HFF-Myc (cell line): Measurements from ENCODE around the gene COX10.

ENCODE experiments used
- DNase-seq: peaks from one replicate; pipeline ENCODE4 v3.0.0-alpha.2; 2011; ENCODE audit warnings: low read depth; ENCODE audit errors: extremely low read depth
- H3K4me3 ChIP-seq: replicated peaks from 2 replicates; pipeline ENCODE4 v1.5.1; 2011; ENCODE audit warnings: low read depth, mild to moderate bottlenecking, control low read depth, low read length
- TF ChIP-seq, protein P1 (sequence below): IDR thresholded peaks from 2 replicates; pipeline ENCODE4 v1.5.1; 2012; ENCODE audit warnings: mild to moderate bottlenecking, low read depth, low read length, control low read depth; ENCODE audit errors: missing control alignments

The COX10 gene

DNA sequence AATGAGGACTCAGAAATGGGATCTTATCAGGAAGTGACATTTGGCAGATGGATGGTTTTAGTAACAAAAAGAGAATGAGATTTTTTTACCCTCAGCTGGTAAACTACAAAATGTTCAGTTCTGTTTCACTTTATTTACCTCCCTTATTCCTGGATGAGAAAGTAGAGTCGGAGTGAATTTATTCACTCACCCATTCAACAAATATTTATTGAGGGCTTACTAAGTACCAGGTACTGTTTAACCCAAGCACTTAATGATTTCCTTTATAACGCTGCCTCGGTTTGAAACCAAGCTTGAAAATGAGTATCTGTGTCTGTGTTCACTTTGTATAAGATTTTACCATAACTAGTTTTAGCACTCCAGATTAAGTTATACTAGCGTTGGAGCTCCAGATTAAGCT lies 129.3 kb downstream of the COX10 start:
- TF ChIP-seq, protein P1, sequence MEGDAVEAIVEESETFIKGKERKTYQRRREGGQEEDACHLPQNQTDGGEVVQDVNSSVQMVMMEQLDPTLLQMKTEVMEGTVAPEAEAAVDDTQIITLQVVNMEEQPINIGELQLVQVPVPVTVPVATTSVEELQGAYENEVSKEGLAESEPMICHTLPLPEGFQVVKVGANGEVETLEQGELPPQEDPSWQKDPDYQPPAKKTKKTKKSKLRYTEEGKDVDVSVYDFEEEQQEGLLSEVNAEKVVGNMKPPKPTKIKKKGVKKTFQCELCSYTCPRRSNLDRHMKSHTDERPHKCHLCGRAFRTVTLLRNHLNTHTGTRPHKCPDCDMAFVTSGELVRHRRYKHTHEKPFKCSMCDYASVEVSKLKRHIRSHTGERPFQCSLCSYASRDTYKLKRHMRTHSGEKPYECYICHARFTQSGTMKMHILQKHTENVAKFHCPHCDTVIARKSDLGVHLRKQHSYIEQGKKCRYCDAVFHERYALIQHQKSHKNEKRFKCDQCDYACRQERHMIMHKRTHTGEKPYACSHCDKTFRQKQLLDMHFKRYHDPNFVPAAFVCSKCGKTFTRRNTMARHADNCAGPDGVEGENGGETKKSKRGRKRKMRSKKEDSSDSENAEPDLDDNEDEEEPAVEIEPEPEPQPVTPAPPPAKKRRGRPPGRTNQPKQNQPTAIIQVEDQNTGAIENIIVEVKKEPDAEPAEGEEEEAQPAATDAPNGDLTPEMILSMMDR: no peak
- DNase-seq: no peak
- no peak overlapping the region for H3K4me3 ChIP-seq

DNA sequence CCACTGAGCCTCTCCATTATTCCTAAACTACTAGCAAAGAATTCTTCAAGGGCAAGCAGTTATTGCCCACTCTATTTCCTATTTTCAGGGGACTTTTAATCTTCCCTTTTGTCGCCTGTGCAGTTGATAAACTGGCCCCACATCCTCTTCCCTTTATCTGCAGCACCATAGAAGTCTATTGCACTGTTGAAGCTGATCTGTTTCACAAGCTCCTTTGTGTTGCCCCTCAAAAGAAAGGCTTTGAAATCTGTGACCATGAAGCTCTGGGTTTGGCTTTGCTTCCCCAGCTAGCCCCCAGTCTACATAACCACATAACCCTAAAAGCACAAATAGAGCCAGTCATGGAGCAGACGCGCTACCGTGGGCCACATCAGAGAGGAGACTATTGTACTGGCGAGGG lies 130.3 kb downstream of the COX10 start:
- DNase-seq: no peak
- TF ChIP-seq, protein P1: no peak
- H3K4me3 ChIP-seq: no peak overlapping the region

DNA sequence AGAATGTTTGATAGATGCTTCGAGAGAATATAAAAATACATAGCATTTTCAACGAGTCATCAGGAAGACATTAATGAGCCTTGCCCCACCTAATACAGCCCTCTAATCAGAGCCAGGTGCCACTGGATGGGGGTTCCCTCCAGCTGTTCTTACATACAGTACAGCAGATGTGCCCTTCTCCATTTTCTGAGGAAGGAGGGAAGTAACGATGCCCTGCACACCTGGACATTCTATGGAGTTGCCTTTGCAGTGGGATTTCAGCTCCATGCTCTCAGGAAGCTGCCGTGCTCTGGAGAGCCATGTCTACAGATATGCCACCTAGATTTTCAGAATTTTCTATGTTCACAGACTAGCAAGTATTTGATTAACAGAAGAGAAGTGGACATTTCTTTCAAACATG lies 131.1 kb downstream of the COX10 start:
- H3K4me3 ChIP-seq: no peak overlapping the region
- TF ChIP-seq, protein P1: no peak
- no peak for DNase-seq

DNA sequence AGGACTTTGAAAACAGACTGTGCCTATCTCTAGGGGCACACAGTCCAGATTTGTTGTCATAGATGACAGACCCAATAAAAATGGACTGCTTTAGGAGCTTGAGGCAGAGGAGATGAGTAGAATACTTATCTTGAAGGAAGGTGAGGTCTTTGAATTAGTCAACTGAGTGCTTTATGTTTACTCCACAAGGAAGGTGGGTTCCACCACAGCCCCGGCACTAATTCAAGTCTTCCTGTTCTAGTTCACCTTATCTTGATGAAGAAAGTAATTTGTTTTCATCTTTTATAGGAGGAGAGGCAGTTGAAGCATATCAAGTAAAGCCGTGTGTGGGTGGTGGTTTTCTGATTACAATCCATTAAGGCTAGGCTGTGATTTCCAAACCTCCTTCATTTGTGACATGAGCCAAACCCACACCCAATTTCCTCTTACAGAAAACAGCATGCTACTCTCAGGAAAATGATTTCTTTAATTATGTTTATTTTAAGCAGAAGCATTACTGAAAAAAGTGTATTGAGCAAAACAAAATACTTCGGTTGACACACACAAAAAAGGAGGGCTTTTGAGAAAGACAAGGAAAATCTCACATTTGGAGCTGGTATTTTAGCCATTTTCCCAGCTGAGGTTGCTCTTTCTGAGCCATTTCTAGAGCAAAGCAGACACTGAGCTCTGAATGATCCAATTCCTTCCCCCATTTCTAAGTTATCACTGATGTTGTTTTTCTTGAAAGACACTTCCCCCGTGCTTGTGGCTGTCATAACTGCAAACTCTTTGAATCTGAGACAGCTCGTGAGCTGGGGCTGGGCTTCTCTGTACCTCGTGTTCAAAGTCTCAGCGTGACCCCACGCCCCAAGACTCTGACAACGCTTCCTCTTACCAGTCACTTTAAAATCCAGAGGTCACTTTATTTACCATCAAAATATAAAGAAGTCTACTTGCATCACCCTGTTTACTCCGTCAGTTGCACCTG lies 132.0 kb downstream of the COX10 start:
- no peak overlapping the region for H3K4me3 ChIP-seq
- no peak for DNase-seq
- TF ChIP-seq, protein P1: no peak

DNA sequence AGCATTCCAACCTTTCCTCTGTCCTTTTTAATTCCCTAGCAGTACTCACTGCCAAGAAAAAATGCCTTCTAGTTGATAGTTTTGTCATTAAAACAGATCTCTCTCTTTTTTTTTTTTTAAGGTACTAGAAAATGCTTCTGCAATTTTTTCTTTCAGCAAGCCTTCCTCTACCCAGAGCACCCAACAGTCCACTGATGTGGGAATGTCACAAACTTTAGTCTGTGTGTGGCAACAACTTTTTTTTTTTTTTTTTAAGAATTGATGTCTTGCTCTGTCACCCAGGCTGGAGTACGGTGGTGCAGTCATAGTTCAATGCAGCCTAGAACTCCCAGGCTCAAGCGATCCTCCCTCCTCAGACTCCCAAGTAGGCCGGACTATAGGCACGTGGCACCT lies 132.7 kb downstream of the COX10 start:
- H3K4me3 ChIP-seq: no peak overlapping the region
- TF ChIP-seq, protein P1: no peak
- DNase-seq: no peak

DNA sequence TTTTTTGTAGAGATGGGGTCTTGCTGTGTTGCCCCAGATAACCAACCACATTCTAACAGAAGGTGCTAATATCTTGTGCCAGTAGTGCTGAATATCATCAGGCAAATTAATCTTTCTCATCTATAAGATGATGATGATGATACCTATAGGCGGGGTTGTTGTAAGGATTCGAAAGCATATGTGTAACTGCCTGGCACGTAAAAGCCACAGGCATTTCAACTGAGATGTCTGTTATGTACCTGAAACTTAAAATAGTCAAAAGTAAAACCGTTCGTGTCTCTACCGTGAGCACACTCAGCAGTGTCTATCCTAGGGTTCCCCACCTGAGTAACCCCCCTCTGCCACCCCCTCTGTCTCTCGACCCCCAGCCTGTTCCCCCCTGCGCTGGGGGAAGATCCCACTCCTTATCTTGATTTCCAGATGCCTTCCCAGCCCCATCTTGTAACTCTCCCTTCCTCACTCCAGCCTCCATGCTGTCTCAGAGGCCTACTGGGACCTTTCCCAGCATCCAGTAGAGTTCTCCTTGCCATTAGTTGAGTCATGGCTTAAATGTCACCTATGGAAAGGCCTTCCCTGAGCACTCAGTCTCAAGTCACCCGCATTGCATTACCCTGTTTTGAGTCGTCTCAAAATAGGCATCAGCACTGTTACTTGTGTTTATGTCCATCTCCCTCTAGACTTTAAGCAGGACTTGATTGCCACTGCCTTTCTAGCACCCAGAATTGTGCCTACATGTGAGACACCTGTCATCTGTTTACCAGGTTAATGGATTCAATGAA lies 133.3 kb downstream of the COX10 start:
- TF ChIP-seq, protein P1: no peak
- no peak overlapping the region for H3K4me3 ChIP-seq
- no peak for DNase-seq
